Body of pancreas (tissue), 4 donors: Measurements from ENCODE around the gene PLLP.

ENCODE experiments used
- POLR2A ChIP-seq, 3 donors: fragments of 450-650 bp; IDR thresholded peaks; one replicate each; pipeline ENCODE4 v1.6.1; 2016; ENCODE audit warnings: antibody characterized with exemption in 3 of 3, mild to moderate bottlenecking in 2 of 3
- TF ChIP-seq, protein P1 (sequence below), 7 experiments: fragments of 450-650 bp in 4 of 7; fragments of 200-600 bp in 3 of 7; sonication (generic) in 3 of 7; IDR thresholded peaks; one replicate each; pipeline ENCODE4 v1.5.1; 2016 to 2019; ENCODE audit warnings: antibody characterized with exemption in 7 of 7

DNA sequence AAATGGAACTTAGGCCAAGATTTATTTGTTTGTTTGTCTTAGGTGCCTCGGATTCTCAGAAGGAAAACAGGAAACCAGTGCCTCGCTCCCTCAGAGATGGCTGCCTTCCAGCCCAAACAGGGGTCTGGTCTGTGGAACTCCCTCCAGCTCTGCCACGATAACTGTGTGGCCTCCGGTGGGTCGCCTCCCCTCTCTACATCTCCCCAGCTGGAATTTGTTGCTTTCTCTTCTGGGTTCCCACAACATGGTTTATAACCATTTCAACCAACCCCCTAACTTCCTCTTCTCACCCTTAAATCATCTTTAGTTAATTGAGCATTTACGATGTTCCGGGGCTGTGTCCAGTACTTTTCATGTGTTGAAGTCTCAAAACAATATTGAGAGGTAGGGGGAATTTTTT lies 30.9 kb upstream of the PLLP start:
- no peak for TF ChIP-seq POLR2A (IDR thresholded peaks at IDR 0.05)
- TF ChIP-seq, protein P1, sequence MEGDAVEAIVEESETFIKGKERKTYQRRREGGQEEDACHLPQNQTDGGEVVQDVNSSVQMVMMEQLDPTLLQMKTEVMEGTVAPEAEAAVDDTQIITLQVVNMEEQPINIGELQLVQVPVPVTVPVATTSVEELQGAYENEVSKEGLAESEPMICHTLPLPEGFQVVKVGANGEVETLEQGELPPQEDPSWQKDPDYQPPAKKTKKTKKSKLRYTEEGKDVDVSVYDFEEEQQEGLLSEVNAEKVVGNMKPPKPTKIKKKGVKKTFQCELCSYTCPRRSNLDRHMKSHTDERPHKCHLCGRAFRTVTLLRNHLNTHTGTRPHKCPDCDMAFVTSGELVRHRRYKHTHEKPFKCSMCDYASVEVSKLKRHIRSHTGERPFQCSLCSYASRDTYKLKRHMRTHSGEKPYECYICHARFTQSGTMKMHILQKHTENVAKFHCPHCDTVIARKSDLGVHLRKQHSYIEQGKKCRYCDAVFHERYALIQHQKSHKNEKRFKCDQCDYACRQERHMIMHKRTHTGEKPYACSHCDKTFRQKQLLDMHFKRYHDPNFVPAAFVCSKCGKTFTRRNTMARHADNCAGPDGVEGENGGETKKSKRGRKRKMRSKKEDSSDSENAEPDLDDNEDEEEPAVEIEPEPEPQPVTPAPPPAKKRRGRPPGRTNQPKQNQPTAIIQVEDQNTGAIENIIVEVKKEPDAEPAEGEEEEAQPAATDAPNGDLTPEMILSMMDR (IDR thresholded peaks at IDR 0.05): no peak
